Measurements from ENCODE around the gene UBE2L3. TPM values are rescaled to one million over a fixed set of nuclear protein-coding genes. Genes with fewer than 3 reads are reported as not detected.
"Not testable (repeated sequence)": the region's sequence is repeated elsewhere in the genome, so short reads cannot be mapped to it uniquely, and the experiment has no call there.

Gene UBE2L3
- total RNA-seq, 2 donors from 2014 or later: 40.1 to 42.3 TPM

- DNase-seq (no peak), ATAC-seq (peak; percentile 24 to 48)
- intact Hi-C loops (cut with DNase I): loop anchor here in 1 of 2 donors (5.0 kb wide), 1 partner anchor 32 kb away; no protein-coding TSS in a partner anchor
These were observed 27.4 kb downstream of the UBE2L3 start for GRCh38 chr22:21594865-21595452.

GRCh38 chr22:21596356-21597135 lies 29.0 kb downstream of the UBE2L3 start:
- DNase-seq; intact Hi-C loops (cut with DNase I); ATAC-seq: not testable (repeated sequence)

GRCh38 chr22:21598302-21598701 lies 30.8 kb downstream of the UBE2L3 start:
- no peak for ATAC-seq
- intact Hi-C loops (cut with DNase I): no loop called here
- DNase-seq: no peak

GRCh38 chr22:21599053-21599893 lies 31.8 kb downstream of the UBE2L3 start:
- intact Hi-C loops (cut with DNase I): no loop called here
- no peak for DNase-seq
- ATAC-seq: no peak

- ATAC-seq: no peak
- intact Hi-C loops (cut with DNase I): no loop called here
- DNase-seq: no peak
These were observed 35.1 kb downstream of the UBE2L3 start for GRCh38 chr22:21602579-21602978.

- DNase-seq: no peak
- intact Hi-C loops (cut with DNase I): no loop called here
- ATAC-seq: no peak
These were observed 36.5 kb downstream of the UBE2L3 start for GRCh38 chr22:21603973-21604372.

- intact Hi-C loops (cut with DNase I): no loop called here
- DNase-seq (no peak), ATAC-seq (no peak)
These were observed 38.5 kb downstream of the UBE2L3 start for GRCh38 chr22:21605887-21606564.

- no peak for ATAC-seq
- no peak for DNase-seq
- intact Hi-C loops (cut with DNase I): no loop called here
These were observed 39.3 kb downstream of the UBE2L3 start for GRCh38 chr22:21606775-21607174.

GRCh38 chr22:21609556-21610157 lies 42.1 kb downstream of the UBE2L3 start:
- intact Hi-C loops (cut with DNase I); ATAC-seq; DNase-seq: not testable (repeated sequence)

GRCh38 chr22:21611210-21611977 lies 43.9 kb downstream of the UBE2L3 start:
- ATAC-seq (no peak), DNase-seq (no peak)
- intact Hi-C loops (cut with DNase I): no loop called here

GRCh38 chr22:21612858-21613257 lies 45.3 kb downstream of the UBE2L3 start:
- DNase-seq (no peak), ATAC-seq (no peak)
- intact Hi-C loops (cut with DNase I): no loop called here

- DNase-seq (no peak), ATAC-seq (no peak)
- intact Hi-C loops (cut with DNase I): no loop called here
These were observed 46.2 kb downstream of the UBE2L3 start for GRCh38 chr22:21613553-21614233.

- ATAC-seq: no peak
- DNase-seq: no peak
- intact Hi-C loops (cut with DNase I): no loop called here
These were observed 48.2 kb downstream of the UBE2L3 start for GRCh38 chr22:21615731-21616130.

GRCh38 chr22:21617337-21617736 lies 49.8 kb downstream of the UBE2L3 start:
- ATAC-seq; DNase-seq; intact Hi-C loops (cut with DNase I): not testable (repeated sequence)

- DNase-seq: no peak
- intact Hi-C loops (cut with DNase I): no loop called here
- no peak for ATAC-seq
These were observed 53.5 kb downstream of the UBE2L3 start for GRCh38 chr22:21621025-21621424.

GRCh38 chr22:21622011-21622918 lies 54.8 kb downstream of the UBE2L3 start:
- intact Hi-C loops (cut with DNase I): no loop called here
- ATAC-seq (no peak), DNase-seq (no peak)
